NCI-H2029 (cell line): ENCODE measurements around the gene ANKRD45.
"Not testable (repeated sequence)": the region's sequence is repeated elsewhere in the genome, so short reads cannot be mapped to it uniquely, and the experiment has no call there.

Experiments used
- DNase-seq: peaks from one replicate; lab custom pipeline; 2025; lab: John Stamatoyannopoulos, UW

Gene ANKRD45

DNA sequence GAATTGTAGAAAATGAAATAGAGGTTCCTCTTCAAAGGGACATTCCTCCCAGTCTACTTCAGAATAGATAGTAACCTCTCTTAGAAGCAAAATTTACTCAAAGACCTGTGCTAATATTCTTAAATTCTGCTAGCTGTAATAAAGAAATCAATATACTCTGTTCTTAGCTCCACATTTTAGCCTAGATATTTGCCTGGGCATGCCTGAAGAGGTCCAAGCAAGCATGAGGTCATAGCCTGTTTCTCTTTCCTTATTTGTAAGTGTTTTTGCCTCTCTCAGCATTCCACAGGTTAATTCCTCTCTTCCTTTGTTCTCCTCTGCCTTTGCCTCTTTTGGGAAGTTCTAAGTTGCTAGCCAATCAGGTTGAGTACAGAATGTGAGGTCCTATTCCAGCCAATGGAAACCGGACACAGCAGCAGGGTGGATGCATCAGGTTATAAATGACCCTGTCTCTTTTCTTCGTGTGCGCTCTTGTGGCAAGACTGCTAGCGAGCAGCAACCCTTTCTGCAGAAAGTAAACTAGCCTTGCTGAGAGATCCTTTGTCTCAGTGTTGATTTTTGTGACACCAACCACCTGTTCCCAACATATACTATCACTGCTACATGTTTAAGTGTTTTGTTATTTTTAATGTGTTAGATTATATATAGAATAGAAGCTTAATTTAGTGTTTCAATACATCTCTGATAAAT, 27.1 kb downstream of the ANKRD45 start:
- DNase-seq, result not testable (repeated sequence)

- no peak for DNase-seq
These were observed 30.5 kb downstream of the ANKRD45 start for GRCh38 chr1:173639102-173639501.

DNA sequence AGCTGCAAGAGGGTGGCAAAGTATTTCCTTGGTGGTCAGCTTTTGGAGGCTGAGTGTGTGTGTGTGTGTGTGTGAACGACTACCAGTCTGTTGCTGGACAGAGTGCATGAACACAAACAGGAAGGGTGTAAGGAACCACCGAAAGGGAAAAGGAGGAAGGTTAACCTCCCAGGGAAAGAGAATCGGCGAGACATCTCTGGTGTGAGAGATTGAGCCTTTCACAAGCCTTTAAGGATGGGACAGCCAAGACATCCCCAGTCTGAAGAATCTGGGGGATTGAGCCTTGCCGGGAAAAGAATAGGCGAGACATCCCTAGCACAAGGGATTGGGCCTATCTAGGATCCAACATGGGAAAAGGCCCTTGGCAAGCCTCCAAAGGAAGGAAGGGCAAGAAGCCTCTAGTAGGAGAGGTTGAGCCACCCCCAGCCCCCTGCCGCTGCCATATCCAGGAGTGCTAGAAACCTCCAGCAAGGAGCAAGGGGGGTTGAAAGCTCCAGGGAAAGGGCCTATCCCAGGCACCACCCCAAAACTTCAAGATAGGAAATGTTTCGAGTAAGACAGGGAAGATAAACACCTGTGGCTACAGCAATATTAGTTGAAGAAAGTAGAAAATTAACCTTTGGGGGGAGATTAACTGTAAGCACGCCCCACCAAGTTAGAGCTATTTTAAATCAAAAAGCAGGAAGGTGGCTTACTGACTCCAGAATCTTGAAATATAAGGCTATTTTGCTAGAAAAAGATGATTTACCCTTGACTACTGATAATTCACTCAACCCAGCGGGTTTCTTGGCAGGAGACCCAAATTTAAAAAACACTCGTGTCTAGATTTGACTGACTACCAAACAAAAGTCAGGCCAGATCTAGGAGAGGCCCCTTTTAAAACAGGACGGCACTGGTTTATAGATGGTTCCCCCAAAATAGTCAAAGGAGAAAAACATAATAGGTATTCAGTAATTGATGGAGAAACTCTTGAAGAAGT, 31.3 kb downstream of the ANKRD45 start:
- no peak for DNase-seq

DNA sequence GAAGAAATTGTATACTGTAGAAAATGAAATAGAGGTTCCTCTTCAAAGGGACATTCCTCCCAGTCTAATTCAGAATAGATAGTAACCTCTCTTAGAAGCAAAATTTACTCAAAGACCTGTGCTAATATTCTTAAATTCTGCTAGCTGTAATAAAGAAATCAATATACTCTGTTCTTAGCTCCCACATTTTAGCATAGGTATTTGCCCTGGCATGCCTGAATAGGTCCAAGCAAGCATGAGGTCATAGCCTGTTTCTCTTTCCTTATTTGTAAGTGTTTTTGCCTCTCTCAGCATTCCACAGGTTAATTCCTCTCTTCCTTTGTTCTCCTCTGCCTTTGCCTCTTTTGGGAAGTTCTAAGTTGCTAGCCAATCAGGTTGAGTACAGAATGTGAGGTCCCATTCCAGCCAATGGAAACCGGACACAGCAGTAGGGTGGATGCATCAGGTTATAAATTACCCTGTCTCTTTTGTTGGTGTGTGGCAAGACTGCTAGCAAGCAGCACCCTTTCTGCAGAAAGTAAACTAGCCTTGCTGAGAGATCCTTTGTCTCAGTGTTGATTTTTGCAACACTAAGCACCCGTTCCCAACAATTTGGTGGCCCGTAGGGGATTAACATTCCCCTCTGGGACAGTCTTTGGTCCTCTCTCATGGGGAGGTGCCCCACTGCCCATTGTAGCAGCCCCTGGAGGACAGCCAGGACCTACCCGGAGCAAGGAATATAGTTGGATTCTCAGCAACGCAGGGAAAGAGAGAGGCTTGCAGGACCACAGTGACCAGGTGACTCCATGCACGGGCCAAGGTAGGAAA, 32.2 kb downstream of the ANKRD45 start:
- DNase-seq, result not testable (repeated sequence)

- DNase-seq, result no peak
These were observed 34.5 kb downstream of the ANKRD45 start, which contains the start of gene TEX50 for GRCh38 chr1:173635116-173635515. Gene TEX50, plus strand, starts transcription at chr1:173635338. Its CDS starts 184 bp downstream, at chr1:173635522.

DNA sequence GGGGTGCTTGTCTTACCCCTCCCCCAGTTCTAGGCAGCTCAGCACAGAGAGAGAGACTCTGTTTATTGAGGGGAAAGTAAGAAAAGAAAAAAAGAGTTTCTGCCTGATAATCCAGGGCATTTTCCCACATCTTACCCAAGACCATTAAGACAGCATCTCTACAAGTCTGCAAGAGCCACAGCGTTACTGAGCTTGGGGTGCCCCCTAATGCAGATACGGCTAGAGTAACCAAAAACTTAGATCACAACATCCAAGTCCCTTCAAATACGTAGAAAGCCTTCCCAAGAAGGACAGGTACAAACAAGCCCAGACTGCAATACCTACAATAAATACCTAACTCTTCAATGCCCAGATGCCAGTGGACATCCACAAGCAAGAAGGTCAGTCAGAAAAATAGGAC, 40.8 kb downstream of the ANKRD45 start:
- DNase-seq, result no peak

DNA sequence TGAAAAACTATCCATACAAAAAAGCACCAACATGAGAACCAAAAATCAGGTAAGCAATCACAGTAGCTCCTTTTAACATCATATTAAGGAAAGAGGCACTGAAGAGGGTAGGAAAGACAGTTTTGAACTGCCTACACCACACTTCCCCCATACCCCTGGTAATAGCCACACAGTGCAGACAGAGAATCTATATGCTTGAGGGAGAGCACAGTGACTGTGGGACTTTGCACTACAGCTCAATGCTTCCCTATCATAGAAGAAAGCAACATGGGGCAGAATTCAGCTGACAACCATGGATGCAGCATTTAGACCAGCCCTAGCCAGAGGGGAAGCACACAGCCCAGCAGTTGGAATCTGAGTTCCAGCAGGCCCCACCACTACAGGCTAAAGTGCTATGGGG, 42.4 kb downstream of the ANKRD45 start:
- DNase-seq, result no peak

- no peak for DNase-seq
These were observed 52.8 kb downstream of the ANKRD45 start for GRCh38 chr1:173616859-173617258.

GRCh38 chr1:173613086-173613485, 56.6 kb downstream of the ANKRD45 start:
- not testable (repeated sequence) for DNase-seq

GRCh38 chr1:173608503-173609216, 61.0 kb downstream of the ANKRD45 start:
- no peak for DNase-seq

- DNase-seq, result no peak
These were observed 66.5 kb downstream of the ANKRD45 start, which contains the start of gene SLC9C2 for GRCh38 chr1:173603056-173603591. Gene SLC9C2, minus strand, starts transcription at chr1:173603072. Its CDS starts 1,296 bp downstream, at chr1:173601776.

GRCh38 chr1:173601588-173601987, 68.1 kb downstream of the ANKRD45 start:
- no peak for DNase-seq

DNA sequence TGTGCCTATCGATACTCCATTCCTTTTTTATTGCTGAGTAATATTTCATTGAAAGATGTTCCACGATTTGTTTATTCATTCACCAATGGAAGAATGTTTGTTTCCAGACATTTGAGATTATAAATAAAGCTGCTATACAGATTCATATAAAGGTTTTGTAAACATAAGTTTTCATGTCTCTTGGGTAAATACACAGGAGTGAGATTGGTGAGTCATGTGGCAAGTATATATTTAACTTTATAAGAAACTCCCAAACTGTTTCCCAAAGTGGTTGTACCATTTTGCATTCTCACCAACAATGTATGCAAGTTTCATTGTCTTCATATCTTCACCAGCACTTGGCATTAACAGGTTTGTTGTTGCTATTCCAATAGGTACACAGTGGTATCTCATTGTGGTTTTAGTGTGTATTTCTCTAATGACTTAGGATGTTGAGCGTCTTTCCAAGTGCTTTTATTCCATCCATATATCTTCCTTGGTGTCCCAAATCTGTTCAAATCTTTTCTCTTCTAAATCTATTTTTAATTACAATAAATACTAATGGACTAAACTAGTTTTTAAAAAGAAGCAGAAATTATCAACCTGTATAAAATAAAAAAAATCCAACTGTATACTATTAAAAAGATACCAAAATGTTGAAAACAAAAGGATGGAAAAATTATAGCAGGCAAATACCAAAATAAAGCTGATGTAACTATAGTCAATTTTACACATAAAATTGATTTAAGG, 73.4 kb downstream of the ANKRD45 start:
- DNase-seq, result no peak

DNA sequence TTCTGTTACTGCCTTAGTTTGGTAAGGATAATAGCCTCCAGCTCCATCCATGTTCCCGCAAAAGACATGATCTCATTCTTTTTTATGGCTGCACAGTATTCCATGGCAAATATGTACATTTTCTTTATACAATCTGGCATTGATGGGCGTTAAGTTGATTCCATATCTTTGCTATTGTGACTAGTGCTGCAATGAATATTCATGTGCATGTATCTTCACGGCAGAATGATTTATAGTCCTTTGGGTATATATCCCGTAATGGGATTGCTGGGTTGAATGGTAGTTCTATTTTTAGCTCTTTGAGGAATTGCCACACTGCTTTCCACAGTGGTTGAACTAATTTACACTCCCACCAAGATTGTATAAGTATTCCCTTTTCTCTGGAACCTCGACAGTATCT, 78.5 kb downstream of the ANKRD45 start:
- not testable (repeated sequence) for DNase-seq

DNA sequence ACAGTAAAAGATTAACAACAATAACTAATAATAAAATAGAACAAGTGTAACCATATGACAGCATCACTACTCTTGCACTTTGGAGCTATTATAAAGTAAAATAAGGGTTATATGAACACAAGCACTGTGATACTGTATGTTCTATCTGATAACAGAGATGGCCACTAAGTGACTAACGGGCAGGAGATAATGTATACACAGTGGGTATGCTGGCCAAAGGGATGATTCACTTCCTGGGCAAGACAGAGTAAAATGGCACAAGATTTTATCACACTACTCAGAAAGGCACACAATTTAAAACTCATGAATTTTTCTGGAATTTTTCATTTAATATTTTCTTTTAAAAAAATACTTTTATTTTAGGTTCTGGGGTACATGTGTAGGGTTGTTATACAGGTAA, 79.1 kb downstream of the ANKRD45 start:
- DNase-seq, result no peak

DNA sequence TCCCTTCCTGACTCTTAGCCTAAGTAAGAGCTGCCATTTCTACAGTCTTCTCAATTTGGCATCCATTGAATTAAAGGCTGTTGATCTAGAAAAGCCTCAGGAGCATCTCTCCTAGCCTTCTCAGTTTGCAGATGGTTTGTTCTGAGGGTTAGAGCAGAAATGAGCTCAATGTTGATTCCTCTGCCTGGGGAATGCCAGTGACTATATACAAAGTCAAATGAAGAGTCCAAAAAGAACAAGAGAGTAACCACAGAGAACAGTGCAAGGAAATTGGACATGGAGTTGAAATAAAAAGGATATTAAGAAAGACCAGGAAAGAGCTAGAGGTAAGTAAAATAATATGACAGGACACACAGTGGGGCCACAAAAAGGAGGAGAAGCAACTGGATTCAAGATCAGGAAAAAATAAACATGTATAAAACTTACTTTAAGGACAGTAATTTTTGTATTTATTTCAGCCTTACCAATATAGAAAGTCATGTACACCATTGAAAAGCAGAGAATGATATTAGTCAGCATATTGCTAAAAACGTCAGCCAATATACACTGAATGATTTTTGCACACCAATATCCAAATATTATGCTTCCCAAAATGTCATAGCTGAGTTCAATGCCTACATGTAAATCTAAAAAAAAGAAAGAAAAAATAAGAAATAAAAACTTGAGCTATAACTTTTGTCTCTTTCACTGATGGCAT, 88.1 kb downstream of the ANKRD45 start:
- DNase-seq, result no peak

DNA sequence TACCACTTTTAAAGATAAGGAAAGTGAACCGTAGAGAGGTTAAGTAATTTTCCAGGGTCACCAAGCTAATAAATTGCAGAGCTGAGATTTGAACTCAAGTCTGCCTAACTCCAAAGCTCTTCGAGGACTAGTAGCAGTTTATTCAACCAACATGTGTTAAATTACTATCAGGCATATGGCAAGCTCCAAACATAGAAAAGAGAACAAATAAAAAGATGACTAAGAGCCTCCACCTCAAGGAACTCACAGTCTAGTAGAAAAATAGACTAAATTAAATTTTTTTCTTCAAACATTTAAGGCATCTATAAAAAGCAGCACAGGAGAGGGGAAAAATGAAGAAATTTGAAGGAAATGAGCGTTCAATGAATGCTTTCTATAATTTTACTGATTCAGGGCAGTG, 89.0 kb downstream of the ANKRD45 start:
- no peak for DNase-seq

DNA sequence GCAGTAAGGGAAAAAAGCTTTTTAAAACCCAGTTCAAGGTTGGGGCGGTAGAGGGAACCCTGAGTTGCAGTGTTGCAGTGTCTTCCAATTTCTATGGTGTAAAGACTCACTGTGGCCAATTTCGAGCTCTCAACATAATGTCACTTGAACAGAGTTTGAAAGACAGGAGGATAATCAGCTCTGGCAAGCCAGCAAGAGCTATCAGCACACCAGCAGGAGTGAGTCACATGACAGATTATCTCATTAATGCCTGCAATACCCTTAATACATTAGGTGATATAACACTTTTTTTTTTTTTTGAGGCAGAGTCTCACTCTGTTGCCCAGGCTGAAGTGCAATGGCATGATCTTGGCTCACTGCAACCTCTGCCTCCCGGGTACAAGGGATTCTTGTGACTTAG, 89.6 kb downstream of the ANKRD45 start:
- DNase-seq, result no peak

- DNase-seq, result no peak
These were observed 96.1 kb downstream of the ANKRD45 start for GRCh38 chr1:173573596-173573995.
